HCT116 (cell line): ENCODE data around the gene SARS2. TPM values are rescaled to one million over a fixed set of nuclear protein-coding genes. Genes with fewer than 3 reads are reported as not detected.

Source experiments
- ATAC-seq: fragments of 200-7000 bp; cut with Tn5 transposase; 2 replicates; pipeline ENCODE4 v1.9.1; 2020; ENCODE audit warnings: mild to moderate bottlenecking, moderate library complexity
- BruUV-seq: library from RNA; stranded (reverse); fragments of 400-500 nt; replicated peaks from 2 replicates; lab custom pipeline; 2021; lab: Mats Ljungman, UMichigan
- CTCF ChIA-PET: fragments of 300-600 bp; sonication (Branson Sonifier 250); formaldehyde crosslinking; loops from one replicate; lab custom pipeline; 2021; ENCODE audit warnings: antibody characterized with exemption; lab: Charles Lee
- POLR2A ChIA-PET: fragments of 300-600, 350-600 bp; sonication (Branson Sonifier 250); formaldehyde crosslinking; loops from one replicate; lab custom pipeline; 2021; ENCODE audit warnings: antibody characterized with exemption; lab: Charles Lee
- RAD21 ChIA-PET, 2 experiments: fragments of 300-600 bp; sonication (Branson Sonifier 250); formaldehyde crosslinking; loops; one replicate each; lab custom pipeline; 2023; ENCODE audit warnings: low total read pairs in 2 of 2; ENCODE audit not compliant: uncharacterized antibody in 2 of 2, unreplicated experiment in 2 of 2, low non-redundant PET in 1 of 2; lab: Charles Lee
- DNase-seq: peaks from one replicate; pipeline ENCODE4 v3.0.0-alpha.2; 2010; ENCODE audit warnings: low read depth, low spot score
- H2AFZ ChIP-seq: fragments of 200-600 bp; shearing (Covaris generic), sonication (generic); 2 replicates; pipeline ENCODE4 v1.6.1; 2017; ENCODE audit warnings: low read depth, mixed run types, mixed read lengths, antibody characterized with exemption, low read length; ENCODE audit not compliant: poor library complexity, severe bottlenecking
- H3K27ac ChIP-seq: 2 replicates; pipeline ENCODE4 v1.5.1; 2012; ENCODE audit warnings: low read depth, low read length
- H3K27me3 ChIP-seq: fragments of 200-600 bp; sonication (generic); 2 replicates; pipeline ENCODE4 v1.6.1; 2016; ENCODE audit warnings: mixed run types, low read length, mixed read lengths; ENCODE audit not compliant: insufficient read depth
- H3K36me3 ChIP-seq, 2 experiments: fragments of 200-500 bp in 1 of 2; fragments of 200-600 bp in 1 of 2; sonication (Bioruptor generic) in 1 of 2; sonication (generic) in 1 of 2; 2 replicates each; pipeline versions ENCODE4 v1.5.1 to v1.6.1; 2014 to 2016; ENCODE audit warnings: low read length in 2 of 2, inconsistent platforms in 1 of 2, mixed read lengths in 1 of 2, mixed run types in 1 of 2; ENCODE audit not compliant: insufficient read depth in 2 of 2, control insufficient read depth in 1 of 2
- H3K4me1 ChIP-seq, 2 experiments: fragments of 200-600 bp in 1 of 2; sonication (generic) in 1 of 2; 2 replicates each; pipeline versions ENCODE4 v1.5.1 to v1.6.1; 2012 to 2017; ENCODE audit warnings: low read length in 2 of 2, inconsistent platforms in 1 of 2, mild to moderate bottlenecking in 1 of 2, mixed read lengths in 1 of 2, mixed run types in 1 of 2, moderate library complexity in 1 of 2; ENCODE audit not compliant: insufficient read depth in 2 of 2, control insufficient read depth in 1 of 2
- H3K4me2 ChIP-seq: fragments of 200-600 bp; sonication (generic); 2 replicates; pipeline ENCODE4 v1.6.1; 2017; ENCODE audit warnings: mixed run types, low read length, mixed read lengths
- H3K4me3 ChIP-seq, 2 experiments: fragments of 200-600 bp in 1 of 2; sonication (generic) in 1 of 2; replicated peaks in 1 of 2; 2 replicates each; pipeline ENCODE4 v1.5.1; 2011 to 2016; ENCODE audit warnings: low read length in 2 of 2, control low read depth in 1 of 2, low read depth in 1 of 2, mild to moderate bottlenecking in 1 of 2, mixed read lengths in 1 of 2, mixed run types in 1 of 2
- H3K79me2 ChIP-seq: fragments of 200-600 bp; sonication (generic); 2 replicates; pipeline ENCODE4 v1.6.1; 2017; ENCODE audit warnings: mild to moderate bottlenecking, mixed run types, low read length, moderate library complexity, mixed read lengths; ENCODE audit not compliant: insufficient read depth
- H3K9ac ChIP-seq: fragments of 200-600 bp; sonication (generic); 2 replicates; pipeline ENCODE4 v1.6.1; 2016; ENCODE audit warnings: low read length, mixed read lengths
- H3K9me2 ChIP-seq: fragments of 200-600 bp; sonication (generic), shearing (Covaris generic); 2 replicates; pipeline ENCODE4 v1.6.1; 2017; ENCODE audit warnings: mixed run types, mild to moderate bottlenecking, moderate library complexity; ENCODE audit not compliant: insufficient read depth
- H3K9me3 ChIP-seq, 2 experiments: fragments of 200-500 bp in 1 of 2; fragments of 200-600 bp in 1 of 2; sonication (Bioruptor generic) in 1 of 2; sonication (generic) in 1 of 2; 2 replicates each; pipeline ENCODE4 v1.6.1; 2014 to 2017; ENCODE audit warnings: low read length in 2 of 2, mixed read lengths in 2 of 2, inconsistent platforms in 1 of 2, low read depth in 1 of 2, mild to moderate bottlenecking in 1 of 2, mixed run types in 1 of 2, moderate library complexity in 1 of 2; ENCODE audit not compliant: control insufficient read depth in 1 of 2, insufficient read depth in 1 of 2
- H4K20me1 ChIP-seq: fragments of 200-600 bp; sonication (generic), shearing (Covaris generic); 2 replicates; pipeline ENCODE4 v1.6.1; 2017; ENCODE audit warnings: mixed run types, mild to moderate bottlenecking, moderate library complexity; ENCODE audit not compliant: insufficient read depth
- ATF3 ChIP-seq: IDR thresholded peaks from 2 replicates; pipeline ENCODE4 v1.6.1; 2012
- CBX3 ChIP-seq: IDR thresholded peaks from 2 replicates; pipeline ENCODE4 v1.6.1; 2012; ENCODE audit warnings: low read depth
- CEBPB ChIP-seq: IDR thresholded peaks from 2 replicates; pipeline ENCODE4 v1.6.1; 2012; ENCODE audit warnings: low read depth
- EGR1 ChIP-seq: IDR thresholded peaks from 2 replicates; pipeline ENCODE4 v1.6.1; 2012; ENCODE audit warnings: low read depth
- ELF1 ChIP-seq: IDR thresholded peaks from 2 replicates; pipeline ENCODE4 v1.6.1; 2012; ENCODE audit warnings: low read depth, borderline replicate concordance
- EZH2 ChIP-seq: fragments of 200-600 bp; sonication (generic); IDR thresholded peaks from 2 replicates; pipeline ENCODE4 v1.6.1; 2017; ENCODE audit warnings: antibody characterized with exemption, mixed run types
- EZH2phosphoT487 ChIP-seq: fragments of 200-600 bp; IDR thresholded peaks from 2 replicates; pipeline ENCODE4 v1.6.1; 2018; ENCODE audit warnings: antibody characterized with exemption, borderline replicate concordance
- FOSL1 ChIP-seq: IDR thresholded peaks from 2 replicates; pipeline ENCODE4 v1.6.1; 2012; ENCODE audit warnings: low read depth
- POLR2AphosphoS5 ChIP-seq: IDR thresholded peaks from 2 replicates; pipeline ENCODE4 v1.6.1; 2011; ENCODE audit warnings: mild to moderate bottlenecking, low read depth, low read length, moderate library complexity
- RAD21 ChIP-seq: IDR thresholded peaks from 2 replicates; pipeline ENCODE4 v1.6.1; 2012; ENCODE audit warnings: low read depth, mild to moderate bottlenecking
- SIN3A ChIP-seq: IDR thresholded peaks from 2 replicates; pipeline ENCODE4 v1.6.1; 2012; ENCODE audit warnings: low read depth
- SP1 ChIP-seq: IDR thresholded peaks from 2 replicates; pipeline ENCODE4 v1.6.1; 2012; ENCODE audit warnings: low read depth
- SRF ChIP-seq: IDR thresholded peaks from 2 replicates; pipeline ENCODE4 v1.6.1; 2012; ENCODE audit warnings: low read depth
- ZBTB33 ChIP-seq: IDR thresholded peaks from 2 replicates; pipeline ENCODE4 v1.6.1; 2011; ENCODE audit warnings: mild to moderate bottlenecking, low read length, moderate library complexity; ENCODE audit not compliant: insufficient replicate concordance; ENCODE audit errors: extremely low read depth
- ZNF274 ChIP-seq: fragments of 200-500 bp; sonication (Bioruptor generic); IDR thresholded peaks from 2 replicates; pipeline ENCODE4 v1.6.1; 2014; ENCODE audit warnings: mild to moderate bottlenecking, low read depth, low read length, inconsistent platforms
- intact Hi-C: fragments of 100-400 bp; cut with micrococcal nuclease; formaldehyde crosslinking; loops from 2 replicates; pipeline ENCODE4 v1.10.0; 2022
- total RNA-seq: library from RNA; stranded (reverse); gene quantifications from one replicate; pipeline ENCODE4 v1.2.1, GENCODE V29; 2021; ENCODE audit not compliant: unreplicated experiment

SARS2 gene
- total RNA-seq, 1 experiment from 2014 or later: 58.2 TPM

GRCh38 chr19:38920602-38921419 lies 9.8 kb downstream of the SARS2 start:
- no peak overlapping the region for H3K27ac ChIP-seq
- ATAC-seq (no peak), DNase-seq (no peak)
- no peaks in the 10 kb centered on the region for H3K9me2 ChIP-seq
- no peaks in the 10 kb centered on the region for H3K79me2 ChIP-seq
- POLR2A ChIA-PET: no interaction called here
- no TSS peak for BruUV-seq
- no peaks in the 10 kb centered on the region for H3K9me3 ChIP-seq
- no peak overlapping the region for H3K9ac ChIP-seq
- CTCF ChIA-PET: interaction anchor here (1.1 to 2.3 kb wide), 2 partner anchors 9 to 10 kb away, joined by 4 to 10 read pairs; partner anchors contain the start of genes MRPS12 and SARS2
- no peak overlapping the region for H2AFZ ChIP-seq
- no peaks in the 10 kb centered on the region for H4K20me1 ChIP-seq
- H3K4me1 ChIP-seq: no peaks in the 10 kb centered on the region
- intact Hi-C loops: no loop called here
- RAD21 ChIA-PET: no interaction called here
- H3K27me3 ChIP-seq: no peaks in the 10 kb centered on the region
- peaks cover 12 to 19% of the 10 kb centered on the region in 2 experiments for H3K36me3 ChIP-seq
- no peak overlapping the region for H3K4me2 ChIP-seq
- no peak for TF ChIP-seq ZNF274
- TF ChIP-seq ZBTB33: no peak
- TF ChIP-seq CEBPB: no peak
- no peak for TF ChIP-seq POLR2AphosphoS5
- no peak for TF ChIP-seq ELF1
- TF ChIP-seq SIN3A: no peak
- TF ChIP-seq CBX3: no peak
- no peak for TF ChIP-seq RAD21
- no peak for TF ChIP-seq EZH2
- TF ChIP-seq EZH2phosphoT487: no peak
- TF ChIP-seq FOSL1: no peak
- TF ChIP-seq SRF: no peak
- no peak for TF ChIP-seq SP1
- no peak for TF ChIP-seq ATF3
- no peak for TF ChIP-seq EGR1
- no peak overlapping the region for H3K4me3 ChIP-seq
